ENCODE results near the gene KRT8.
A peak's percentile ranks its signal among the peaks of the same experiment; 100 is the strongest.

The KRT8 gene

DNA sequence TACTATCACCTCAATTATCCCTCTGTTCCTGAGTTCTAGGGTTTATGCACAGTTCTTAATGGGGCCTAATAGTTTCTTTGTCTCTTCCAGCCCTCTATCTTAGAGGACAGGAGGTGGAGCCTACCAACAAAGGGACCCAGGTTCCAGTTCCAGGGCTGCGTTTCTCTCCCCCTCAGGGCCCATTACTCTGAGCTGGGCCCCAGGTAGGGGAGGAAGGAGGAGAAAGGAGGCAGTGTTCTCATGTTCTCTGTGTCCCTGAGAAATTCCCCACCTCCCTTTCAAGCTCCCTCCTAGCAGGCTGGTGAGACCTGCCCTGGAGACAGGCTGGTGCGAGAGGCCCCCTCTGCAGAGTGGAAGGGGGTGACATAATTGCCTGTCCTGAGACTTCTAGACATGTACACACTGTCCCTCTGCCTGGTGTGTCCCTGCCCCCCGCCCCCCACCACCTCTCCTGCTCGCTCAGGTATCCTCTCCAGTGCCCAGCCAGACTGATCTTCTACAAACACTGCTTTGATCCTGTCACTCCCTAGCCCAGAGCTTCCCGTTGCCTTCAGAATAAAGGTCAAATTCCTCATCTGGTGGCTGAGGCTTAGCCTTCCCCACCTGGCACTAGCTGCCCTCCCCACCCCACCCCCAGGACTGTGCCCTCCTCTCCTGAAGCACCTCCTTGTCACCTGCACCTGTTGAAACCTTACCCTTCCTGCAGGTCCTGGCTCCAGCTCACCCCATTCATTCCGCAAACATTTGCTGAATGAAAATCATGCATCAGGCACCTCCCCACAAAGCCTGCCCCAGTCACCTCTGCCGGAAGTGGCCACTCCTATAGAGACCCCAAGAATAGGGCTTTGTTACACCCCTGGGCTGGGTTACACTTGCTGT, 21.1 kb upstream of the KRT8 start:
- 63% methylated on average over 7 of the region's 7 CpGs for WGBS, 2 experiments
- Histone ChIP-seq H3K9me3 (ENCODE audit: control insufficient read depth, low read length) (no peaks in the 10 kb centered on the region), H3K4me1 (ENCODE audit: control insufficient read depth, insufficient read depth, low read length) (peaks cover 26% of the 10 kb centered on the region), H3K27me3 (ENCODE audit: control insufficient read depth, insufficient read depth, low read length, poor library complexity, severe bottlenecking) (no peaks in the 10 kb centered on the region), H3K36me3 (ENCODE audit: control insufficient read depth, insufficient read depth, low read length) (no peaks in the 10 kb centered on the region), H3K4me3 (ENCODE audit: insufficient read depth, low read depth, low read length) (no peak overlapping the region), H3K27ac (ENCODE audit: insufficient read depth, low read depth, low read length, poor library complexity, severe bottlenecking) (peak overlapping the region; percentile 47)

DNA sequence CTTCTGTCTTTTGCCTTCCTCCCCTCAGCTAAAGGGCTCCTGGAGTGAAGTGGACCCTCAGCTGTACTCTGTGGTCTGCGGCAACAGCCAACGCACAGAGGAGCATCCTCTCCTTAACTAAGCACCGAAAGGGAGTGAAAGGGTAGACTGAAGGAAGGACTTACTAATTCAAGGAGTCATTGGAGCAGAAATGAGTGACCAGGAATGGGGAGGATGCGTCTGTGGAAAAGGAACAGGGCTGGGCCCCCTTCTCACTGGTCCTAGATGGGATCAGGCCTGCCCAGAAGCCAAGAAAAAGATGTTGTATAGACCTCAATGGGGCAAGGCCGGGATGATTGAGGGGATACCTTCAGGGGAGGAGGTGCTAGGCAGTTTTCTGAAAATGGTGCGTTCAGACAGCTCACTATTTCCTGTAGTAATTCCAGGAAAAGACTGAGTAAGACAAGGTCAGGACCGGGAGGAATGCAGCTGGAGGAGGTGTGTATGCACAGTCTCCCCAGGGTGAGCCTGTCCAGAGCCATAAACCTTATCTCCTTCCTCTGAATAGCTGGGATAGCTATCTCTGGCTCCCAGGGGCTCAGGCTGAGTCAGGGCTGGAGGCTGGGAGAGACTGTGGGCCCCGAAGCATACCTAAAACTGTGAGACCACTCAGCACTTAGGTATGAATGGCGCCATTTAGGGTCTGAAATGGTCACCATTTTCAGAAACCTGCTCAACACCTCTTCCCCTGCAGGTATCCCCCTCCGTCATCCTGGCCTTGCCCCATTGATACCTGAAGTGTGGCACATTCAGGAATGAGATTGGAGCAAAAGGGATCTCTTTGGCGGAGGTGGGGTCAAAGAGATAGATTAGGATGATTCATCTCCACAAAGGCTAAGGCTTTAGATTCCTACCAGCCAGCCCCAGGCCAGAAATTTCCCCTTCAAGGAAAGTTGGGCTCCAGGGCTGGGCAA, 20.2 kb upstream of the KRT8 start:
- Histone ChIP-seq H3K27me3 (ENCODE audit: control insufficient read depth, insufficient read depth, low read length, poor library complexity, severe bottlenecking) (no peaks in the 10 kb centered on the region), H3K9me3 (ENCODE audit: control insufficient read depth, low read length) (no peaks in the 10 kb centered on the region), H3K4me3 (ENCODE audit: insufficient read depth, low read depth, low read length) (no peak overlapping the region), H3K4me1 (ENCODE audit: control insufficient read depth, insufficient read depth, low read length) (peaks cover 26% of the 10 kb centered on the region), H3K36me3 (ENCODE audit: control insufficient read depth, insufficient read depth, low read length) (no peaks in the 10 kb centered on the region), H3K27ac (ENCODE audit: insufficient read depth, low read depth, low read length, poor library complexity, severe bottlenecking) (peak overlapping the region; percentile 50)
- WGBS, 2 experiments: 93 to 94% methylated on average over 11 of the region's 11 CpGs

- Histone ChIP-seq H3K27ac (ENCODE audit: insufficient read depth, low read depth, low read length, poor library complexity, severe bottlenecking) (peak overlapping the region; percentile 18), H3K4me1 (ENCODE audit: control insufficient read depth, insufficient read depth, low read length) (peaks cover 17% of the 10 kb centered on the region), H3K27me3 (ENCODE audit: control insufficient read depth, insufficient read depth, low read length, poor library complexity, severe bottlenecking) (no peaks in the 10 kb centered on the region), H3K36me3 (ENCODE audit: control insufficient read depth, insufficient read depth, low read length) (no peaks in the 10 kb centered on the region), H3K4me3 (ENCODE audit: insufficient read depth, low read depth, low read length) (no peak overlapping the region), H3K9me3 (ENCODE audit: control insufficient read depth, low read length) (no peaks in the 10 kb centered on the region)
- 100% methylated on average over 1 of the region's 1 CpG for WGBS, 2 experiments
These were observed 16.8 kb upstream of the KRT8 start for GRCh38 chr12:52921488-52922165.

- H3K27ac ChIP-seq (ENCODE audit: insufficient read depth, low read depth, low read length, poor library complexity, severe bottlenecking): peak overlapping the region; percentile 18
- H3K36me3 ChIP-seq (ENCODE audit: control insufficient read depth, insufficient read depth, low read length): no peaks in the 10 kb centered on the region
- H3K9me3 ChIP-seq (ENCODE audit: control insufficient read depth, low read length): no peaks in the 10 kb centered on the region
- no peaks in the 10 kb centered on the region for H3K27me3 ChIP-seq (ENCODE audit: control insufficient read depth, insufficient read depth, low read length, poor library complexity, severe bottlenecking)
- H3K4me3 ChIP-seq (ENCODE audit: insufficient read depth, low read depth, low read length): no peak overlapping the region
- H3K4me1 ChIP-seq (ENCODE audit: control insufficient read depth, insufficient read depth, low read length): peaks cover 15% of the 10 kb centered on the region
These were observed 16.1 kb upstream of the KRT8 start for GRCh38 chr12:52920937-52921336.

GRCh38 chr12:52918784-52919183, 13.9 kb upstream of the KRT8 start:
- Histone ChIP-seq H3K36me3 (ENCODE audit: control insufficient read depth, insufficient read depth, low read length) (no peaks in the 10 kb centered on the region), H3K27ac (ENCODE audit: insufficient read depth, low read depth, low read length, poor library complexity, severe bottlenecking) (no peak overlapping the region), H3K27me3 (ENCODE audit: control insufficient read depth, insufficient read depth, low read length, poor library complexity, severe bottlenecking) (no peaks in the 10 kb centered on the region), H3K4me1 (ENCODE audit: control insufficient read depth, insufficient read depth, low read length) (peaks cover 4% of the 10 kb centered on the region), H3K9me3 (ENCODE audit: control insufficient read depth, low read length) (no peaks in the 10 kb centered on the region), H3K4me3 (ENCODE audit: insufficient read depth, low read depth, low read length) (no peak overlapping the region)
- 85 to 100% methylated on average over 2 of the region's 2 CpGs for WGBS, 2 experiments

DNA sequence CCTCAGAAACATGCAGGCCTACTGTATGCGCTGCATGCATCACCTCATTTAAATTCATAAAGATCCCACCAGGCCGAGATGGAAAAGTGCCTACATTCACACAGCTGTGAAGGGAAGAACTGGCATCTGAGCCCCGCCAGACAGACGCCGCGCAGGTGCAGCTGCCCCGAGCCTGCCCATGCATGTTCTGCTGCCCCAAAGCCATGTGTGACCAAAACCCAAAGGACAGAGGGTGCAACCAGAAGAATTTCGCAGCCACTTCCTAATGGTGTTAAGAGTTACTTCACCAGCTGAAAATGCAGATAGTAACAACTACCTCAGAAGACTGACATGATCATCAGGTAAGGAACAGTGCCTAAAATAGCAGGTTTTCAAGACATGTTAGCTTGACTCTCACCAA, 13.5 kb upstream of the KRT8 start:
- WGBS, 2 experiments: 92 to 93% methylated on average over 8 of the region's 8 CpGs
- H3K27ac ChIP-seq (ENCODE audit: insufficient read depth, low read depth, low read length, poor library complexity, severe bottlenecking): no peak overlapping the region
- H3K27me3 ChIP-seq (ENCODE audit: control insufficient read depth, insufficient read depth, low read length, poor library complexity, severe bottlenecking): no peaks in the 10 kb centered on the region
- H3K4me1 ChIP-seq (ENCODE audit: control insufficient read depth, insufficient read depth, low read length): peaks cover 4% of the 10 kb centered on the region
- H3K36me3 ChIP-seq (ENCODE audit: control insufficient read depth, insufficient read depth, low read length): no peaks in the 10 kb centered on the region
- H3K9me3 ChIP-seq (ENCODE audit: control insufficient read depth, low read length): no peaks in the 10 kb centered on the region
- H3K4me3 ChIP-seq (ENCODE audit: insufficient read depth, low read depth, low read length): no peak overlapping the region

DNA sequence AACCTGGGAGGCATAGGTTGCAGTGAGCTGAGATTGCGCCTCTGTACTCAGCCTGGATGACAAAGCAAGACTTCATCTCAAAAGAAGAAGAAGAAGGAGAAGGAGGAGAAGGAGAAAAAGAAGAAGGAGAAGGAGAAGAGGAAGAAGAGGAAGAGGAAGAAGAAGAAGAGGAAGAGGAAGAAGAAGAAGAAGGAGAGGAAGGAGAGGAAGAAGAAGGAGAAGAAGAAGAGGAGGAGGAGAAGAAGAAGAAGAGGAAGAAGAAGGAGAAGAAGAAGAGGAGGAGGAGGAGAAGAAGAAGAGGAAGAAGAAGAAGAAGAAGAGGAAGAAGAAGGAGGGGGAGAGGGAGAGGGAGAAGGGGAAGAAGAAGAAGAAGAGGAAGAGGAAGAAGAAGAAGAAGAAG, 12.9 kb upstream of the KRT8 start:
- H3K4me1 ChIP-seq (ENCODE audit: control insufficient read depth, insufficient read depth, low read length): peaks cover 4% of the 10 kb centered on the region
- no peak overlapping the region for H3K4me3 ChIP-seq (ENCODE audit: insufficient read depth, low read depth, low read length)
- WGBS, 2 experiments: 88 to 98% methylated on average over 1 of the region's 1 CpG
- no peaks in the 10 kb centered on the region for H3K36me3 ChIP-seq (ENCODE audit: control insufficient read depth, insufficient read depth, low read length)
- no peak overlapping the region for H3K27ac ChIP-seq (ENCODE audit: insufficient read depth, low read depth, low read length, poor library complexity, severe bottlenecking)
- no peaks in the 10 kb centered on the region for H3K9me3 ChIP-seq (ENCODE audit: control insufficient read depth, low read length)
- no peaks in the 10 kb centered on the region for H3K27me3 ChIP-seq (ENCODE audit: control insufficient read depth, insufficient read depth, low read length, poor library complexity, severe bottlenecking)

GRCh38 chr12:52916216-52916615, 11.3 kb upstream of the KRT8 start:
- Histone ChIP-seq H3K27me3 (ENCODE audit: control insufficient read depth, insufficient read depth, low read length, poor library complexity, severe bottlenecking) (no peaks in the 10 kb centered on the region), H3K4me3 (ENCODE audit: insufficient read depth, low read depth, low read length) (no peak overlapping the region), H3K36me3 (ENCODE audit: control insufficient read depth, insufficient read depth, low read length) (no peaks in the 10 kb centered on the region), H3K4me1 (ENCODE audit: control insufficient read depth, insufficient read depth, low read length) (no peaks in the 10 kb centered on the region), H3K9me3 (ENCODE audit: control insufficient read depth, low read length) (no peaks in the 10 kb centered on the region), H3K27ac (ENCODE audit: insufficient read depth, low read depth, low read length, poor library complexity, severe bottlenecking) (no peak overlapping the region)
- WGBS, 2 experiments: 89% methylated on average over 3 of the region's 3 CpGs

DNA sequence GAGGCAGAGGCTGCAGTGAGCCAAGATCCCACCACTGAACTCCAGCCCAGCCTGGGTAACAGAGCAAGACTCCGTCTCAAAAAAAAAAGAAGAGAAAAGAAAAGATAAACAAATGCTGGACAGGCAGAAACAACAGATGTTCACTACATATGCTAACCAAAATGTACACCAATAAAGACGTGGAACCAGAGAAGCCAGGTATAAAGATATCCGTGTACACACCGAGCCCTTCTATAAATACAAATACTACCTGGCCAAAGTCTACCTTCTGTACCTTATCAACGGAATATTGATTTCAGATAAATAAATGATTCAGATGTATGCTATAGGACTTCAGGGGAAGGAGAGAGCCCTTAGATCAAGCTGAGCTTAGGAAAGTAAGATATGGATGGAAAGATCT, 10.8 kb upstream of the KRT8 start:
- Histone ChIP-seq H3K4me1 (ENCODE audit: control insufficient read depth, insufficient read depth, low read length) (no peaks in the 10 kb centered on the region), H3K9me3 (ENCODE audit: control insufficient read depth, low read length) (no peaks in the 10 kb centered on the region), H3K36me3 (ENCODE audit: control insufficient read depth, insufficient read depth, low read length) (no peaks in the 10 kb centered on the region), H3K27ac (ENCODE audit: insufficient read depth, low read depth, low read length, poor library complexity, severe bottlenecking) (no peak overlapping the region), H3K4me3 (ENCODE audit: insufficient read depth, low read depth, low read length) (no peak overlapping the region), H3K27me3 (ENCODE audit: control insufficient read depth, insufficient read depth, low read length, poor library complexity, severe bottlenecking) (no peaks in the 10 kb centered on the region)
- 95% methylated on average over 5 of the region's 5 CpGs for WGBS, 2 experiments
